ENCODE results near the gene CSNK1G1.

GRCh38 chr15:64289550-64289949 is 66.4 kb downstream of the CSNK1G1 start:
- TF ChIP-seq CTCF (IDR thresholded peaks at IDR 0.05; ENCODE audit: low read depth, low read length) (no peak), EZH2phosphoT487 (IDR thresholded peaks at IDR 0.05; ENCODE audit: low read depth) (no peak)

All from OCI-LY3 (cell line).